Measurements from ENCODE around the gene TMEM72.
A peak's percentile ranks its signal among the peaks of the same experiment; 100 is the strongest.
"Not testable (repeated sequence)": the region's sequence is repeated elsewhere in the genome, so short reads cannot be mapped to it uniquely, and the experiment has no call there.

Gene TMEM72
- total RNA-seq = 0 reads per million in 2 donors

GRCh38 chr10:44911081-44911540, at the start of gene TMEM72:
TSS of gene TMEM72 (plus strand) at chr10:44911337. CDS start at chr10:44911513, 176 bp downstream.
- no peak for DNase-seq

GRCh38 chr10:44862006-44862751, 49.0 kb upstream of the TMEM72 start:
- DNase-seq = no peak

GRCh38 chr10:44862924-44863323, 48.2 kb upstream of the TMEM72 start:
- no peak for DNase-seq

GRCh38 chr10:44863344-44864047, 47.6 kb upstream of the TMEM72 start:
- no peak for DNase-seq

GRCh38 chr10:44864051-44864450, 47.1 kb upstream of the TMEM72 start:
- DNase-seq = no peak

GRCh38 chr10:44864637-44865288, 46.4 kb upstream of the TMEM72 start:
- peak; percentile 83 for DNase-seq

GRCh38 chr10:44865289-44865671, 45.9 kb upstream of the TMEM72 start:
- DNase-seq = no peak

GRCh38 chr10:44866367-44866766, 44.8 kb upstream of the TMEM72 start:
- DNase-seq = not testable (repeated sequence)

GRCh38 chr10:44870031-44870430, 41.1 kb upstream of the TMEM72 start:
- no peak for DNase-seq

GRCh38 chr10:44873160-44873559, 38.0 kb upstream of the TMEM72 start:
- DNase-seq = no peak

GRCh38 chr10:44874166-44874565, 37.0 kb upstream of the TMEM72 start:
- no peak for DNase-seq

- DNase-seq = peak; percentile 52
Observed at GRCh38 chr10:44878706-44879530, 32.2 kb upstream of the TMEM72 start.

- DNase-seq = no peak
Observed at GRCh38 chr10:44879531-44879899, 31.6 kb upstream of the TMEM72 start.

- no peak for DNase-seq
Observed at GRCh38 chr10:44880090-44880715, 30.9 kb upstream of the TMEM72 start.

GRCh38 chr10:44881649-44882048, 29.5 kb upstream of the TMEM72 start:
- no peak for DNase-seq

GRCh38 chr10:44882166-44882720, 28.9 kb upstream of the TMEM72 start:
- no peak for DNase-seq

- no peak for DNase-seq
Observed at GRCh38 chr10:44883593-44884331, 27.4 kb upstream of the TMEM72 start.

- no peak for DNase-seq
Observed at GRCh38 chr10:44885710-44886109, 25.4 kb upstream of the TMEM72 start.

- no peak for DNase-seq
Observed at GRCh38 chr10:44886966-44887365, 24.2 kb upstream of the TMEM72 start.

- DNase-seq = no peak
Observed at GRCh38 chr10:44888886-44889285, 22.3 kb upstream of the TMEM72 start.

- no peak for DNase-seq
Observed at GRCh38 chr10:44889834-44890233, 21.3 kb upstream of the TMEM72 start.

Data from T-helper 9 cell (primary cell).